GM23248 (cell line): ENCODE results near the gene GPER1. TPM values are rescaled to one million over a fixed set of nuclear protein-coding genes. Genes with fewer than 3 reads are reported as not detected.

ENCODE experiments used
- DNase-seq: peaks from one replicate; pipeline ENCODE4 v3.0.0-alpha.2; 2015
- H2AFZ ChIP-seq: fragments of 200-600 bp; sonication (generic); 2 replicates; pipeline ENCODE4 v1.6.1; 2016; ENCODE audit warnings: antibody characterized with exemption
- H3F3A ChIP-seq: fragments of 200-600 bp; sonication (generic); 2 replicates; pipeline ENCODE4 v1.6.1; 2016; ENCODE audit warnings: mild to moderate bottlenecking, antibody characterized with exemption, mixed run types; ENCODE audit not compliant: insufficient read depth
- H3K27ac ChIP-seq: fragments of 200-600 bp; sonication (generic); 2 replicates; pipeline ENCODE4 v1.5.1; 2016; ENCODE audit warnings: mild to moderate bottlenecking
- H3K27me3 ChIP-seq: fragments of 200-600 bp; sonication (generic); replicated peaks from 2 replicates; pipeline ENCODE4 v1.6.1; 2016; ENCODE audit warnings: mild to moderate bottlenecking; ENCODE audit not compliant: insufficient read depth
- H3K36me3 ChIP-seq: fragments of 200-600 bp; sonication (generic); 2 replicates; pipeline ENCODE4 v1.6.1; 2016; ENCODE audit warnings: low read depth, mild to moderate bottlenecking
- H3K4me1 ChIP-seq: fragments of 200-600 bp; sonication (generic); 2 replicates; pipeline ENCODE4 v1.6.1; 2016; ENCODE audit warnings: mild to moderate bottlenecking; ENCODE audit not compliant: insufficient read depth
- H3K4me2 ChIP-seq: fragments of 200-600 bp; sonication (generic); one replicate; pipeline ENCODE4 v1.6.1; 2016; ENCODE audit warnings: mild to moderate bottlenecking; ENCODE audit not compliant: unreplicated experiment
- H3K4me3 ChIP-seq: fragments of 200-600 bp; sonication (generic); 2 replicates; pipeline ENCODE4 v1.5.1; 2016; ENCODE audit warnings: mild to moderate bottlenecking
- H3K79me2 ChIP-seq: fragments of 200-600 bp; sonication (generic); 2 replicates; pipeline ENCODE4 v1.6.1; 2016; ENCODE audit warnings: mild to moderate bottlenecking; ENCODE audit not compliant: insufficient read depth
- H3K9ac ChIP-seq: fragments of 200-600 bp; sonication (generic); 2 replicates; pipeline ENCODE4 v1.6.1; 2016; ENCODE audit warnings: mild to moderate bottlenecking
- H3K9me2 ChIP-seq: fragments of 200-600 bp; sonication (generic); 2 replicates; pipeline ENCODE4 v1.6.1; 2016; ENCODE audit warnings: mixed run types, mild to moderate bottlenecking, moderate library complexity; ENCODE audit not compliant: insufficient read depth
- H3K9me3 ChIP-seq: fragments of 200-600 bp; sonication (generic); one replicate; pipeline ENCODE4 v1.6.1; 2017; ENCODE audit warnings: low read depth
- H4K20me1 ChIP-seq: fragments of 200-600 bp; sonication (generic); 2 replicates; pipeline ENCODE4 v1.6.0; 2016; ENCODE audit not compliant: insufficient read depth
- EZH2 ChIP-seq: fragments of 200-600 bp; sonication (generic); IDR thresholded peaks from 2 replicates; pipeline ENCODE4 v1.6.1; 2018; ENCODE audit warnings: antibody characterized with exemption, mild to moderate bottlenecking; ENCODE audit not compliant: insufficient read depth, poor library complexity, severe bottlenecking
- EZH2phosphoT487 ChIP-seq: fragments of 200-600 bp; sonication (generic); IDR thresholded peaks from 2 replicates; pipeline ENCODE4 v1.6.1; 2018; ENCODE audit warnings: antibody characterized with exemption, moderate library complexity, mild to moderate bottlenecking, low read depth; ENCODE audit not compliant: insufficient read depth
- WGBS, 2 experiments: methylation state at CpG; one replicate each; pipeline ENCODE4 v1.1.6; 2015 to 2017; ENCODE audit warnings: low lambda C conversion rate in 2 of 2, low coverage in 1 of 2; ENCODE audit errors: missing lambda C conversion rate in 2 of 2; 5-methylcytosine and 5-hydroxymethylcytosine counted together
- in situ Hi-C: fragments of 300-500 bp; cut with MboI; formaldehyde crosslinking; loops from 2 replicates; pipeline ENCODE4 v1.15.0; 2020
- polyA plus RNA-seq: library from polyadenylated mRNA; unstranded; fragments of >200 nt; fragmentation: Nextera tagmentation; extraction: Ambion mirVana; gene quantifications from 2 replicates; pipeline ENCODE4 v1.2.1, GENCODE V29; 2016
- total RNA-seq: library from RNA; depleted of rRNA; stranded (reverse); fragments of >200 nt; shearing (Covaris generic); gene quantifications from 2 replicates; pipeline ENCODE4 v1.2.3, GENCODE V29; 2014

The GPER1 gene
- total and polyA plus RNA-seq, 2 experiments from 2014 or later: 5.6 to 6.7 TPM

DNA sequence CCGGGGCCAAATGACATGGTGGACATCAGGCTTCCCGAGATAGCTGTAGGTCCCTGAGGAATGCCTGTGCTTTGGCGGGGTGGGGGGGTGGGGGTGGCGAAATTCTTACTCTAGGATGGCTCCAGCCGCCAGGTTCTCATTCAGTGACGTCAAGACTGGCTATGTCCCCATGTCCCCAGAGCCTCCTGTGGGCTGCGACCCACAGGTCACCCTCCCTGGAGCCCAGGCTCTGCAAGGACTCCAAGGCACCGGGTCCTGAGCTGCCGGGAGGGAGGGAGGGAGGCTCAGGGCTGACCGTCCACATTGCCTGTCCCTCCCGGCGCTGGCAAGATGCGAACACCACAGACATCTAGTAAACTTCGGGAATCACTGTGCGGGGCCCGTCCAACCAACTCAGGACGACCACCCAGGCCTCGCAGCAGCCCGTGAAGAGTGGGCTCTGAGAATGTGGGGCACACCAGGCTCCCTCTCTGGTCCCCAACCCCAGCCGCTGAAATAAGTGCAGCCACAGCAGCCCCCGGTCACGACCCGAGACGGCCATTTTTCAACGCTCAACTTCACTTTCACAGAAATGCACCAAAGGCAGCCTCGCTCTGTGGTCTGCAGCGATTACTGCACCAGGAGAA lies 31.0 kb upstream of the GPER1 start:
- Histone ChIP-seq H3K9me2 (no peaks in the 10 kb centered on the region), H3K4me2 (no peak overlapping the region), H3K4me1 (no peaks in the 10 kb centered on the region), H3K79me2 (no peaks in the 10 kb centered on the region), H2AFZ (no peak overlapping the region), H4K20me1 (no peaks in the 10 kb centered on the region), H3F3A (no peaks in the 10 kb centered on the region), H3K36me3 (no peaks in the 10 kb centered on the region), H3K4me3 (no peak overlapping the region), H3K27me3 (no peaks in the 10 kb centered on the region), H3K27ac (no peak overlapping the region), H3K9ac (no peak overlapping the region), H3K9me3 (no peaks in the 10 kb centered on the region)
- in situ Hi-C loops: no loop called here
- no peak for DNase-seq
- 95 to 98% methylated on average over 19 to 27 of the region's 27 CpGs for WGBS, 2 experiments
- TF ChIP-seq EZH2phosphoT487 (no peak), EZH2 (no peak)

DNA sequence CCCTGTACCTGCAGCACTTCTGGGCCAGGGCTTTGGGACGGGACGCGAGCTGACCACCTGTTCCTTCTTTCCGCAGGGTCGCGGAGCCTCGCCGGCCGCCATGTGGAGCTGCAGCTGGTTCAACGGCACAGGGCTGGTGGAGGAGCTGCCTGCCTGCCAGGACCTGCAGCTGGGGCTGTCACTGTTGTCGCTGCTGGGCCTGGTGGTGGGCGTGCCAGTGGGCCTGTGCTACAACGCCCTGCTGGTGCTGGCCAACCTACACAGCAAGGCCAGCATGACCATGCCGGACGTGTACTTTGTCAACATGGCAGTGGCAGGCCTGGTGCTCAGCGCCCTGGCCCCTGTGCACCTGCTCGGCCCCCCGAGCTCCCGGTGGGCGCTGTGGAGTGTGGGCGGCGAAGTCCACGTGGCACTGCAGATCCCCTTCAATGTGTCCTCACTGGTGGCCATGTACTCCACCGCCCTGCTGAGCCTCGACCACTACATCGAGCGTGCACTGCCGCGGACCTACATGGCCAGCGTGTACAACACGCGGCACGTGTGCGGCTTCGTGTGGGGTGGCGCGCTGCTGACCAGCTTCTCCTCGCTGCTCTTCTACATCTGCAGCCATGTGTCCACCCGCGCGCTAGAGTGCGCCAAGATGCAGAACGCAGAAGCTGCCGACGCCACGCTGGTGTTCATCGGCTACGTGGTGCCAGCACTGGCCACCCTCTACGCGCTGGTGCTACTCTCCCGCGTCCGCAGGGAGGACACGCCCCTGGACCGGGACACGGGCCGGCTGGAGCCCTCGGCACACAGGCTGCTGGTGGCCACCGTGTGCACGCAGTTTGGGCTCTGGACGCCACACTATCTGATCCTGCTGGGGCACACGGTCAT lies 30.3 kb upstream of the GPER1 start:
- WGBS, 2 experiments: 96% methylated on average over 47 to 62 of the region's 62 CpGs
- H2AFZ ChIP-seq: no peak overlapping the region
- no peak for DNase-seq
- H4K20me1 ChIP-seq: no peaks in the 10 kb centered on the region
- TF ChIP-seq EZH2phosphoT487: no peak
- no peaks in the 10 kb centered on the region for H3K36me3 ChIP-seq
- H3K9ac ChIP-seq: no peak overlapping the region
- no peaks in the 10 kb centered on the region for H3K27me3 ChIP-seq
- no peaks in the 10 kb centered on the region for H3K4me1 ChIP-seq
- in situ Hi-C loops: no loop called here
- no peak overlapping the region for H3K27ac ChIP-seq
- H3K9me2 ChIP-seq: no peaks in the 10 kb centered on the region
- H3K9me3 ChIP-seq: no peaks in the 10 kb centered on the region
- no peak overlapping the region for H3K4me3 ChIP-seq
- no peaks in the 10 kb centered on the region for H3K79me2 ChIP-seq
- H3K4me2 ChIP-seq: no peak overlapping the region
- H3F3A ChIP-seq: no peaks in the 10 kb centered on the region

DNA sequence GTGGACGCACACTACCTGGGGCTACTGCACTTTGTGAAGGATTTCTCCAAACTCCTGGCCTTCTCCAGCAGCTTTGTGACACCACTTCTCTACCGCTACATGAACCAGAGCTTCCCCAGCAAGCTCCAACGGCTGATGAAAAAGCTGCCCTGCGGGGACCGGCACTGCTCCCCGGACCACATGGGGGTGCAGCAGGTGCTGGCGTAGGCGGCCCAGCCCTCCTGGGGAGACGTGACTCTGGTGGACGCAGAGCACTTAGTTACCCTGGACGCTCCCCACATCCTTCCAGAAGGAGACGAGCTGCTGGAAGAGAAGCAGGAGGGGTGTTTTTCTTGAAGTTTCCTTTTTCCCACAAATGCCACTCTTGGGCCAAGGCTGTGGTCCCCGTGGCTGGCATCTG lies 29.6 kb upstream of the GPER1 start:
- Histone ChIP-seq H4K20me1 (no peaks in the 10 kb centered on the region), H3F3A (no peaks in the 10 kb centered on the region), H3K9me2 (no peaks in the 10 kb centered on the region), H3K9ac (no peak overlapping the region), H3K4me2 (no peak overlapping the region), H3K4me3 (no peak overlapping the region), H3K27me3 (no peaks in the 10 kb centered on the region), H3K4me1 (no peaks in the 10 kb centered on the region), H3K9me3 (no peaks in the 10 kb centered on the region), H2AFZ (no peak overlapping the region), H3K79me2 (no peaks in the 10 kb centered on the region), H3K36me3 (no peaks in the 10 kb centered on the region), H3K27ac (no peak overlapping the region)
- in situ Hi-C loops: no loop called here
- WGBS, 2 experiments: 80 to 84% methylated on average over 13 of the region's 13 CpGs
- DNase-seq: no peak
- TF ChIP-seq EZH2: no peak

DNA sequence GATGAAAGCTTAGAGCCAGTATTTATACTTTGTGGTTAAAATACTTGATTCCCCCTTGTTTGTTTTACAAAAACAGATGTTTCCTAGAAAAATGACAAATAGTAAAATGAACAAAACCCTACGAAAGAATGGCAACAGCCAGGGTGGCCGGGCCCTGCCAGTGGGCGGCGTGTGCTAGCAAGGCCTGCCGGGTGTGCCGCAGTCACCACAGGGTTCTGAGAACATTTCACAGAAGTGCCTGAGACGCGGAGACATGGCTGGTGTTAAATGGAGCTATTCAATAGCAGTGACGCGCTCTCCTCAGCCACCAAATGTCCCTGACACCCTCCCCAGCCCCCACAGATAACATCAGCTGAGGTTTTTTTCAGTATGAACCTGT lies 29.1 kb upstream of the GPER1 start:
- Histone ChIP-seq H3K27ac (no peak overlapping the region), H3F3A (no peaks in the 10 kb centered on the region), H3K36me3 (no peaks in the 10 kb centered on the region), H3K4me2 (no peak overlapping the region), H2AFZ (no peak overlapping the region), H3K9me3 (no peaks in the 10 kb centered on the region), H3K4me3 (no peak overlapping the region), H3K27me3 (no peaks in the 10 kb centered on the region), H3K79me2 (no peaks in the 10 kb centered on the region), H4K20me1 (no peaks in the 10 kb centered on the region), H3K9ac (no peak overlapping the region), H3K4me1 (no peaks in the 10 kb centered on the region), H3K9me2 (no peaks in the 10 kb centered on the region)
- in situ Hi-C loops: no loop called here
- no peak for TF ChIP-seq EZH2
- 43 to 49% methylated on average over 10 of the region's 10 CpGs for WGBS, 2 experiments
- DNase-seq: peak; percentile 29
